K562 (cell line): ENCODE results near the gene NME4. TPM values are rescaled to one million over a fixed set of nuclear protein-coding genes. Genes with fewer than 3 reads are reported as not detected.

Source experiments
- BRD4 ChIP-seq: fragments of 200-600 bp; sonication (generic); IDR thresholded peaks from 2 replicates; pipeline ENCODE4 v1.6.1; 2017; ENCODE audit warnings: inconsistent platforms
- CREB3 ChIP-seq: fragments of 450-650 bp; conservative IDR thresholded peaks from 2 replicates; pipeline ENCODE4 v1.6.1; 2016; ENCODE audit warnings: missing genetic modification characterization, low read depth, mild to moderate bottlenecking, missing compliant biosample characterization, moderate library complexity
- E2F6 ChIP-seq, 2 experiments: IDR thresholded peaks; 2 replicates each; pipeline ENCODE4 v1.6.1; 2011; ENCODE audit warnings: borderline replicate concordance in 1 of 2, control low read depth in 1 of 2, low read depth in 1 of 2, low read length in 1 of 2, mild to moderate bottlenecking in 1 of 2, mixed read lengths in 1 of 2, moderate library complexity in 1 of 2; ENCODE audit not compliant: insufficient read depth in 1 of 2, insufficient read length in 1 of 2, poor library complexity in 1 of 2, severe bottlenecking in 1 of 2; ENCODE audit errors: extremely low read depth in 1 of 2
- E2F8 ChIP-seq: fragments of 450-650 bp; IDR thresholded peaks from 2 replicates; pipeline ENCODE4 v1.7.1; 2018; ENCODE audit warnings: mild to moderate bottlenecking, low read depth; ENCODE audit not compliant: partially characterized antibody
- NUFIP1 ChIP-seq: fragments of 450-650 bp; IDR thresholded peaks from 2 replicates; pipeline ENCODE4 v1.6.1; 2018; ENCODE audit not compliant: partially characterized antibody
- RHOXF2B ChIP-seq: fragments of 250-450 bp; sonication (Bioruptor Pico); conservative IDR thresholded peaks from 2 replicates; pipeline ENCODE4 v1.5.1; 2021
- U2AF1 ChIP-seq: fragments of 200-400 bp; formaldehyde crosslinking; optimal IDR thresholded peaks from 2 replicates; pipeline ENCODE3; 2017; ENCODE audit warnings: mild to moderate bottlenecking, low read depth, low read length, moderate library complexity
- ZNF134 ChIP-seq: fragments of 250-450 bp; sonication (Bioruptor Pico); conservative IDR thresholded peaks from 2 replicates; pipeline ENCODE4 v1.4.0; 2020
- ZNF263 ChIP-seq: sonication (generic); formaldehyde crosslinking; IDR thresholded peaks from 2 replicates; pipeline ENCODE4 v1.8.0; 2022; ENCODE audit warnings: mild to moderate bottlenecking, missing genetic modification reagents, borderline replicate concordance
- ZNF444 ChIP-seq: fragments of 250-450 bp; sonication (Bioruptor Pico); IDR thresholded peaks from 2 replicates; pipeline ENCODE4 v1.4.0; 2020; ENCODE audit warnings: mild to moderate bottlenecking, moderate library complexity
- ZSCAN29 ChIP-seq: fragments of 450-650 bp; IDR thresholded peaks from 2 replicates; pipeline ENCODE4 v1.6.1; 2017
- ZSCAN32 ChIP-seq: fragments of 450-650 bp; formaldehyde crosslinking; IDR thresholded peaks from 2 replicates; pipeline ENCODE4 v1.4.0; 2020; ENCODE audit warnings: mild to moderate bottlenecking, moderate library complexity
- polyA plus RNA-seq, 8 experiments: library from polyadenylated mRNA; depleted of rRNA in 4 of 8; stranded (reverse) in 5 of 8; unstranded in 3 of 8; fragments of >200 nt; fragmentation: Nextera tagmentation in 2 of 8; fragmentation: Illumina TruSeq in 1 of 8; extraction: Ambion mirVana in 2 of 8; extraction: Trizol in 1 of 8; gene quantifications; 2 replicates each; pipeline versions ENCODE4 v1.2.1 to v1.2.3, GENCODE V29; 2011 to 2014; ENCODE audit warnings: inconsistent platforms in 1 of 8, missing spikeins in 1 of 8
- total RNA-seq, 7 experiments: library from RNA; depleted of rRNA in 6 of 7; stranded (reverse); fragments of >200 nt in 6 of 7; fragmentation: Illumina TruSeq in 2 of 7; extraction: Trizol in 2 of 7; gene quantifications; 2 replicates each; pipeline versions ENCODE4 v1.2.1 to v1.2.3, GENCODE V29; 2011 to 2021; ENCODE audit warnings: low replicate concordance in 1 of 7
- TF ChIP-seq, protein P1 (sequence below), 3 experiments: fragments of 200-800 bp in 1 of 3; fragments of 250-450 bp in 1 of 3; fragments of 450-650 bp in 1 of 3; sonication (Bioruptor Pico) in 1 of 3; sonication (Bioruptor generic) in 1 of 3; formaldehyde crosslinking in 1 of 3; IDR thresholded peaks; 2 replicates each; pipeline versions ENCODE4 v1.6.1 to v1.8.0; 2016 to 2022; ENCODE audit warnings: mild to moderate bottlenecking in 2 of 3, missing genetic modification characterization in 2 of 3, missing compliant biosample characterization in 1 of 3, moderate library complexity in 1 of 3
- TF ChIP-seq, protein P2 (sequence below): fragments of 450-650 bp; IDR thresholded peaks from 2 replicates; pipeline ENCODE4 v1.6.1; 2016; ENCODE audit warnings: borderline replicate concordance
- TF ChIP-seq, protein P3 (sequence below): fragments of 450-650 bp; IDR thresholded peaks from 2 replicates; pipeline ENCODE4 v1.6.1; 2016; ENCODE audit warnings: low read depth, mild to moderate bottlenecking, moderate library complexity

NME4 gene
- total and polyA plus RNA-seq, 9 of the 15 experiments (the other 6 are each of a cell fraction or from before 2014, with no cell fraction given), result 15.4 to 264 (median 139) TPM

DNA sequence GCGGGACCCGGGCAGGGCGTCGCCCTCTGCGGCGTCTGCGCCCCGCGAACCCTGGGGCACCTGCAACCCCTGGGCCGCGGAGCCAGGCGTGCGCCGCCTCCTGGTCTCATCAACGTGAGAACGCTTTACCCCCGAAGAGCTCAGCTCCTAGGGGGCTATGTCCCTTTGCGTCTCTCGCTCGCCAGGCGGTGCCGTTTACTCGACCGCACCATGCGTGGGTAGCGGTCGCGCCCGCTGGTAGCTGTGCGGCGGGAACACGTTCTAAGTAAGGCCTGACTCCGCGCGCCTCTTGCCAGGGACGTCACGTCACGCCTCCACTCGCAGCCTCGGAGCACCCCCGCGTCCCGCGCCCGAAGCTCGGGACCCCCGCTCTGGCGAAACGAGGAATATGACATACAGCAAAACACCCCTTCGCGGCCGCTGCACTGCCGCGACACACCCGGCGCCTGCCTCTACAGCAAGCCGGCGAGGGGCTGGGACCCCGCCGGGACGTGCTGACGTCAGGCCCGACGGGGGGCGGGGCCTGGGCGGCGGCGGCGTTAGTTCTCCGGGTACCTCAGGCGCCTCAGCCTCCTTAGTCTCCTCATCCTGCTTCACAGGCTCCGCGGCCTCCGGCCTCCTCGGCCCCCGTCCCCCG lies 28.2 kb downstream of the NME4 start, which contains the start of gene RAB11FIP3 (continued):
- peak; percentile 71 to 85 for TF ChIP-seq E2F6 (IDR thresholded peaks at IDR 0.05; ENCODE audit: borderline replicate concordance in 1 of 2, extremely low read depth in 1 of 2, insufficient read depth in 1 of 2, insufficient read length in 1 of 2, low read depth in 1 of 2, low read length in 1 of 2, poor library complexity in 1 of 2, severe bottlenecking in 1 of 2)
- TF ChIP-seq, protein P1, sequence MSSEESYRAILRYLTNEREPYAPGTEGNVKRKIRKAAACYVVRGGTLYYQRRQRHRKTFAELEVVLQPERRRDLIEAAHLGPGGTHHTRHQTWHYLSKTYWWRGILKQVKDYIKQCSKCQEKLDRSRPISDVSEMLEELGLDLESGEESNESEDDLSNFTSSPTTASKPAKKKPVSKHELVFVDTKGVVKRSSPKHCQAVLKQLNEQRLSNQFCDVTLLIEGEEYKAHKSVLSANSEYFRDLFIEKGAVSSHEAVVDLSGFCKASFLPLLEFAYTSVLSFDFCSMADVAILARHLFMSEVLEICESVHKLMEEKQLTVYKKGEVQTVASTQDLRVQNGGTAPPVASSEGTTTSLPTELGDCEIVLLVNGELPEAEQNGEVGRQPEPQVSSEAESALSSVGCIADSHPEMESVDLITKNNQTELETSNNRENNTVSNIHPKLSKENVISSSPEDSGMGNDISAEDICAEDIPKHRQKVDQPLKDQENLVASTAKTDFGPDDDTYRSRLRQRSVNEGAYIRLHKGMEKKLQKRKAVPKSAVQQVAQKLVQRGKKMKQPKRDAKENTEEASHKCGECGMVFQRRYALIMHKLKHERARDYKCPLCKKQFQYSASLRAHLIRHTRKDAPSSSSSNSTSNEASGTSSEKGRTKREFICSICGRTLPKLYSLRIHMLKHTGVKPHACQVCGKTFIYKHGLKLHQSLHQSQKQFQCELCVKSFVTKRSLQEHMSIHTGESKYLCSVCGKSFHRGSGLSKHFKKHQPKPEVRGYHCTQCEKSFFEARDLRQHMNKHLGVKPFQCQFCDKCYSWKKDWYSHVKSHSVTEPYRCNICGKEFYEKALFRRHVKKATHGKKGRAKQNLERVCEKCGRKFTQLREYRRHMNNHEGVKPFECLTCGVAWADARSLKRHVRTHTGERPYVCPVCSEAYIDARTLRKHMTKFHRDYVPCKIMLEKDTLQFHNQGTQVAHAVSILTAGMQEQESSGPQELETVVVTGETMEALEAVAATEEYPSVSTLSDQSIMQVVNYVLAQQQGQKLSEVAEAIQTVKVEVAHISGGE (CRISPR knock-in tag; IDR thresholded peaks at IDR 0.05), result no peak
- peak; percentile 40 for TF ChIP-seq U2AF1
- TF ChIP-seq, protein P2, sequence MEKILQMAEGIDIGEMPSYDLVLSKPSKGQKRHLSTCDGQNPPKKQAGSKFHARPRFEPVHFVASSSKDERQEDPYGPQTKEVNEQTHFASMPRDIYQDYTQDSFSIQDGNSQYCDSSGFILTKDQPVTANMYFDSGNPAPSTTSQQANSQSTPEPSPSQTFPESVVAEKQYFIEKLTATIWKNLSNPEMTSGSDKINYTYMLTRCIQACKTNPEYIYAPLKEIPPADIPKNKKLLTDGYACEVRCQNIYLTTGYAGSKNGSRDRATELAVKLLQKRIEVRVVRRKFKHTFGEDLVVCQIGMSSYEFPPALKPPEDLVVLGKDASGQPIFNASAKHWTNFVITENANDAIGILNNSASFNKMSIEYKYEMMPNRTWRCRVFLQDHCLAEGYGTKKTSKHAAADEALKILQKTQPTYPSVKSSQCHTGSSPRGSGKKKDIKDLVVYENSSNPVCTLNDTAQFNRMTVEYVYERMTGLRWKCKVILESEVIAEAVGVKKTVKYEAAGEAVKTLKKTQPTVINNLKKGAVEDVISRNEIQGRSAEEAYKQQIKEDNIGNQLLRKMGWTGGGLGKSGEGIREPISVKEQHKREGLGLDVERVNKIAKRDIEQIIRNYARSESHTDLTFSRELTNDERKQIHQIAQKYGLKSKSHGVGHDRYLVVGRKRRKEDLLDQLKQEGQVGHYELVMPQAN, result no peak; the same call in 1 of the 2 replicates
- TF ChIP-seq ZNF263 (CRISPR knock-in tag), result no peak
- TF ChIP-seq BRD4, result no peak
- no peak for TF ChIP-seq ZSCAN32 (CRISPR knock-in tag)
- no peak for TF ChIP-seq E2F8
- TF ChIP-seq NUFIP1, result no peak
- no peak for TF ChIP-seq ZNF134 (CRISPR knock-in tag)
- TF ChIP-seq, protein P3, sequence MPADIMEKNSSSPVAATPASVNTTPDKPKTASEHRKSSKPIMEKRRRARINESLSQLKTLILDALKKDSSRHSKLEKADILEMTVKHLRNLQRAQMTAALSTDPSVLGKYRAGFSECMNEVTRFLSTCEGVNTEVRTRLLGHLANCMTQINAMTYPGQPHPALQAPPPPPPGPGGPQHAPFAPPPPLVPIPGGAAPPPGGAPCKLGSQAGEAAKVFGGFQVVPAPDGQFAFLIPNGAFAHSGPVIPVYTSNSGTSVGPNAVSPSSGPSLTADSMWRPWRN, result no peak
- TF ChIP-seq ZSCAN29, result no peak
- no peak for TF ChIP-seq ZNF444 (CRISPR knock-in tag)
- TF ChIP-seq RHOXF2B (CRISPR knock-in tag), result no peak
- 0 out of 2 replicates have a peak, but pooled peaks have one; percentile 43 for TF ChIP-seq CREB3 (tag)
